HL-60 (cell line): ENCODE results near the gene MYO7A.

Experiments
- POLR2AphosphoS5 ChIP-seq: IDR thresholded peaks from 2 replicates; pipeline ENCODE4 v1.6.1; 2012; ENCODE audit warnings: low read depth
- TF ChIP-seq, protein P1 (sequence below): IDR thresholded peaks from 2 replicates; pipeline ENCODE4 v1.6.1; 2012; ENCODE audit warnings: low read depth; ENCODE audit not compliant: insufficient replicate concordance
- TF ChIP-seq, protein P2 (sequence below): IDR thresholded peaks from one replicate; pipeline ENCODE4 v1.5.1; 2011; ENCODE audit warnings: low read length, control low read depth, inconsistent platforms; ENCODE audit not compliant: insufficient read depth

GRCh38 chr11:77213589-77214428 is 85.8 kb downstream of the MYO7A start:
- TF ChIP-seq, protein P1, sequence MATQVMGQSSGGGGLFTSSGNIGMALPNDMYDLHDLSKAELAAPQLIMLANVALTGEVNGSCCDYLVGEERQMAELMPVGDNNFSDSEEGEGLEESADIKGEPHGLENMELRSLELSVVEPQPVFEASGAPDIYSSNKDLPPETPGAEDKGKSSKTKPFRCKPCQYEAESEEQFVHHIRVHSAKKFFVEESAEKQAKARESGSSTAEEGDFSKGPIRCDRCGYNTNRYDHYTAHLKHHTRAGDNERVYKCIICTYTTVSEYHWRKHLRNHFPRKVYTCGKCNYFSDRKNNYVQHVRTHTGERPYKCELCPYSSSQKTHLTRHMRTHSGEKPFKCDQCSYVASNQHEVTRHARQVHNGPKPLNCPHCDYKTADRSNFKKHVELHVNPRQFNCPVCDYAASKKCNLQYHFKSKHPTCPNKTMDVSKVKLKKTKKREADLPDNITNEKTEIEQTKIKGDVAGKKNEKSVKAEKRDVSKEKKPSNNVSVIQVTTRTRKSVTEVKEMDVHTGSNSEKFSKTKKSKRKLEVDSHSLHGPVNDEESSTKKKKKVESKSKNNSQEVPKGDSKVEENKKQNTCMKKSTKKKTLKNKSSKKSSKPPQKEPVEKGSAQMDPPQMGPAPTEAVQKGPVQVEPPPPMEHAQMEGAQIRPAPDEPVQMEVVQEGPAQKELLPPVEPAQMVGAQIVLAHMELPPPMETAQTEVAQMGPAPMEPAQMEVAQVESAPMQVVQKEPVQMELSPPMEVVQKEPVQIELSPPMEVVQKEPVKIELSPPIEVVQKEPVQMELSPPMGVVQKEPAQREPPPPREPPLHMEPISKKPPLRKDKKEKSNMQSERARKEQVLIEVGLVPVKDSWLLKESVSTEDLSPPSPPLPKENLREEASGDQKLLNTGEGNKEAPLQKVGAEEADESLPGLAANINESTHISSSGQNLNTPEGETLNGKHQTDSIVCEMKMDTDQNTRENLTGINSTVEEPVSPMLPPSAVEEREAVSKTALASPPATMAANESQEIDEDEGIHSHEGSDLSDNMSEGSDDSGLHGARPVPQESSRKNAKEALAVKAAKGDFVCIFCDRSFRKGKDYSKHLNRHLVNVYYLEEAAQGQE = no peak
- TF ChIP-seq, protein P2, sequence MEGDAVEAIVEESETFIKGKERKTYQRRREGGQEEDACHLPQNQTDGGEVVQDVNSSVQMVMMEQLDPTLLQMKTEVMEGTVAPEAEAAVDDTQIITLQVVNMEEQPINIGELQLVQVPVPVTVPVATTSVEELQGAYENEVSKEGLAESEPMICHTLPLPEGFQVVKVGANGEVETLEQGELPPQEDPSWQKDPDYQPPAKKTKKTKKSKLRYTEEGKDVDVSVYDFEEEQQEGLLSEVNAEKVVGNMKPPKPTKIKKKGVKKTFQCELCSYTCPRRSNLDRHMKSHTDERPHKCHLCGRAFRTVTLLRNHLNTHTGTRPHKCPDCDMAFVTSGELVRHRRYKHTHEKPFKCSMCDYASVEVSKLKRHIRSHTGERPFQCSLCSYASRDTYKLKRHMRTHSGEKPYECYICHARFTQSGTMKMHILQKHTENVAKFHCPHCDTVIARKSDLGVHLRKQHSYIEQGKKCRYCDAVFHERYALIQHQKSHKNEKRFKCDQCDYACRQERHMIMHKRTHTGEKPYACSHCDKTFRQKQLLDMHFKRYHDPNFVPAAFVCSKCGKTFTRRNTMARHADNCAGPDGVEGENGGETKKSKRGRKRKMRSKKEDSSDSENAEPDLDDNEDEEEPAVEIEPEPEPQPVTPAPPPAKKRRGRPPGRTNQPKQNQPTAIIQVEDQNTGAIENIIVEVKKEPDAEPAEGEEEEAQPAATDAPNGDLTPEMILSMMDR = no peak
- TF ChIP-seq POLR2AphosphoS5 = no peak
